Duodenal mucosa (tissue), 2 donors: ENCODE results near the gene DDX59.

Experiments used
- H3K27ac ChIP-seq: one replicate; pipeline ENCODE4 v1.7.0; 2013; ENCODE audit warnings: low read depth, low read length
- H3K27me3 ChIP-seq, 2 donors: one replicate each; pipeline ENCODE4 v1.7.0; 2013; ENCODE audit warnings: low read length in 2 of 2, control low read depth in 1 of 2; ENCODE audit not compliant: insufficient read depth in 2 of 2, control insufficient read depth in 1 of 2
- H3K36me3 ChIP-seq, 2 donors: one replicate each; pipeline ENCODE4 v1.7.0; 2013; ENCODE audit warnings: low read length in 2 of 2, control low read depth in 1 of 2; ENCODE audit not compliant: insufficient read depth in 2 of 2, control insufficient read depth in 1 of 2
- H3K4me1 ChIP-seq, 2 donors: one replicate each; pipeline ENCODE4 v1.7.0; 2013; ENCODE audit warnings: low read length in 2 of 2, control low read depth in 1 of 2; ENCODE audit not compliant: insufficient read depth in 2 of 2, control insufficient read depth in 1 of 2
- H3K4me3 ChIP-seq, 2 donors: one replicate each; pipeline ENCODE4 v1.7.0; 2013; ENCODE audit warnings: low read length in 2 of 2, low read depth in 1 of 2
- H3K9ac ChIP-seq, 2 donors: one replicate each; pipeline ENCODE4 v1.7.0; 2013; ENCODE audit warnings: low read length in 2 of 2, low read depth in 1 of 2
- H3K9me3 ChIP-seq, 2 donors: one replicate each; pipeline ENCODE4 v1.7.0; 2013; ENCODE audit warnings: low read length in 2 of 2, control low read depth in 1 of 2; ENCODE audit not compliant: control insufficient read depth in 1 of 2

The DDX59 gene

DNA sequence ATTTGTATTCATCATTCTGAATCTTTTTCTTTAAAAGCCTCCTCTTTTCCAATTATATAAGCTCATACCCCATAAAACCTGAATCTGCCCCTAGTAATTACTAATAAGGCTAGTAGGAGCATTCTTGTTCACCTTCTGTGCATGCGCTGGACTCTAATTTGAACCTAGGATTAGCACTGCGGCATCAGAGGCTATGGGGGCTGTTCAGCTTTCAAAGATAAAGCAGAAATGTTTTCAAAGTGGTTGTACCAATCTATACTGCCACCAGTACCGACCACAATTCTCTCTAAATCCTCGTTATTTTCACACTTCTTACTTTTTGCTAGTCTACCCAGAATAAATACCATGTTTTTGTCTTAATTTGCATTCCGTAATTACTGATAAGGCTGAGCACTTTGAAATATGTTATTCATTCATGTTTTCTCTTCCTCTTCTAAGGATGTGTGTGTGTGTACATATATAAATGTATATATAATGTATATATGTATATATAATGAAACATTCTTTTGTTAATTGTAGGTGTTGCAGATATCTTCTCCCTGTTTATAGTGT lies 1.6 kb upstream of the DDX59 start:
- no peak overlapping the region for H3K4me3 ChIP-seq
- no peaks in the 10 kb centered on the region for H3K36me3 ChIP-seq
- no peak overlapping the region for H3K9ac ChIP-seq
- H3K4me1 ChIP-seq = peaks cover 6 to 13% of the 10 kb centered on the region in 2 donors
- no peaks in the 10 kb centered on the region for H3K27me3 ChIP-seq
- no peak overlapping the region for H3K27ac ChIP-seq
- no peaks in the 10 kb centered on the region for H3K9me3 ChIP-seq

DNA sequence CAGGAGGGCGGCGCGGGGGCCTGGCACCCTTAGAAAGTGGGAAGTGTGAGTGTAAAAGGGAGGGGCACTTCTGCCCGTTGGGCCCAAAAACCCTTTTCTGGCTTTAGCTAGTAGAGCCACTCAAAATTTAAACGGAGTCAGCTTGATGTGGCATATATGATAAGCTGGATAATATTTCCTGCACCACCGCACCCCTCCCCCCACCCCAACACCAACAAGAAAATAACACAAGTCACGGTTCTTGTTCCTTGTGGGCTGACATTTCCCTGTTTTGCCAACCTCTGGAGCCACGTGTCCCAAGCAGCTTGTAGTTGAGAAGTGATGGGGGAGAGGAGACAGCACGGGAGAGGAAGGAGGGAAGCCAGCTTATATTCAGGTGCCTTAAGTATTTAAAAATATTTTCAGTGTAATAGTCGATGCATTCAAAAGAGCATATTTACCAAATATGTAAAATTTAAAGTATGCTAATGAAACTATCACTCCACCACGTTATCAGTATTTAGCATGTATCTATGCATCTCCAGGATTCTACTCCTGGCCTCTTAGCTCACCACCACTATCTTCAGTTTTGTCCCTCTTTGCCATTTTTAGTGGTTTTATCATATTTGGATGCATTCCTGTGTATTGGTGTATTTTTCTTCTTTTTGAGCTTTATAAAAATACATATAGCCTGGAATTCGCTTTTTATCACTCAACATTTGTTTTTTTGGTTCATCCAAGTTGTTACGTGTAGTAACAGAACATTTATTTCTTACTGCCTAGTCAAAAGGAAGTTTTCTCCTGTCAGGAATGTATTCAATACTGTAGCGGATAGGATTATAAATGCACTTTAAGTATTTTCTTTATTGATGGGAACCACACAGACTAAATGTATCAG lies 773 bp upstream of the DDX59 start:
- Histone ChIP-seq H3K4me1 (peaks cover 6 to 13% of the 10 kb centered on the region in 2 donors), H3K9me3 (no peaks in the 10 kb centered on the region), H3K4me3 (peak overlapping the region; percentile 86 to 88), H3K9ac (peak overlapping the region; percentile 74 to 97), H3K27ac (peak overlapping the region; percentile 100), H3K27me3 (no peaks in the 10 kb centered on the region), H3K36me3 (no peaks in the 10 kb centered on the region)

DNA sequence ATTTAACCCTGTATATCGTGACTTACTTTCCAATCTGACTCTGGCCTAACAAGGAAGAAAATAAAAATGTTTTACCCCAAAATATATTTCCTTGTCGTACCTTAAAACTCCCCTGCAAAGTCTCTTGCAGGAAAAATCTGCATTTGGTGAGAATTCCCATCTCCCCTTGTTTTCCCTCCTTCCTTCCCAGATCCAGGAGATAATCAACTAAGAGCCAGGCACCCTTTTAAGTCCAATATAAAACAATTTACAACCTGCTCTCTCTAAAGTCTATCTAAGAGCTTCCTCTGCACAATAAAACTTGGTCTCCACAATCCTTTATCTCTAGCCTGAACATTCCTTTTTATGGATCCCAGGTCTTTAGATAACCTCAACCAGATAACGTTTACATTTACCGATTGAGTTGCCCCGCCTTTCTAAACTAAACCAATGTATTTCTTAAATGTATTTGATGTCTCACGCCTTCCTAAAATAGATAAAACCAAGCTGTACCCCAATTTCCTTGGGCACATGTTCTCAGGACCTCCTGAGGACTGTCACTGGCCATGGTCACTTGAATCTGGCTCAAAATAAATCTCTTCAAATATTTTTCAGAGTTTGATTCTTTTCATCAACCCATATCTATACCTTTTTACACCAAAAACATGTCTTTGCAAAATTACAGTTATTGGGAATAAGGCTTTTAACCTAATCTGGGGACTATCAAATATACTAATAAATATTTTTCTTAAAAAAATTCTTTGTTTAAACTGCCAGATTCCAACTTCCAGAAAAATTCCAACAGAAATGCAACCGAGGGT lies 993 bp downstream of the DDX59 start:
- Histone ChIP-seq H3K27me3 (no peaks in the 10 kb centered on the region), H3K36me3 (peaks cover 0 to 8% of the 10 kb centered on the region in 2 donors), H3K4me3 (peak overlapping the region; percentile 86 to 88), H3K27ac (peak overlapping the region; percentile 100), H3K4me1 (peaks cover 6 to 13% of the 10 kb centered on the region in 2 donors), H3K9ac (peak overlapping the region; percentile 97 to 98), H3K9me3 (no peaks in the 10 kb centered on the region)

DNA sequence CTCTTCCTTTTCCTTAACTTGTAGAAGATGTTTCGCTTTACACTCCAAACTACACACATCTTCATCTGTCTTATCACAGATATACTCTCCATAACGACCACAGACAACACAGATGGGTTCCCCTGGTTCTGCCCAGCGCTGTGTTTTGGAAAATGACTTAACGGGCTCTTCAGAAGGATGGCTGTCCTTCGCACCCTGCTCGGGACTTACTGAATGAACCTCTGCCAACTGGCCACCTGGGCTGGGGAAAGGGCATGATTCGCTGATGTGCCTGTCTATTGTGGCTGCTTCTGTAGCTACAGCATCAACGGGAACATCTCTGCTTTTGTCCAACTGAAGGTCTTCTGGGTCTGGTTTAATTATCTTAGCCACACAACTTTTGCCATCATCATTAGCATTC lies 3.4 kb downstream of the DDX59 start:
- Histone ChIP-seq H3K36me3 (peaks cover 8 to 19% of the 10 kb centered on the region in 2 donors), H3K9me3 (no peaks in the 10 kb centered on the region), H3K27me3 (no peaks in the 10 kb centered on the region), H3K27ac (no peak overlapping the region), H3K9ac (no peak overlapping the region), H3K4me1 (peaks cover 6 to 12% of the 10 kb centered on the region in 2 donors), H3K4me3 (no peak overlapping the region)

DNA sequence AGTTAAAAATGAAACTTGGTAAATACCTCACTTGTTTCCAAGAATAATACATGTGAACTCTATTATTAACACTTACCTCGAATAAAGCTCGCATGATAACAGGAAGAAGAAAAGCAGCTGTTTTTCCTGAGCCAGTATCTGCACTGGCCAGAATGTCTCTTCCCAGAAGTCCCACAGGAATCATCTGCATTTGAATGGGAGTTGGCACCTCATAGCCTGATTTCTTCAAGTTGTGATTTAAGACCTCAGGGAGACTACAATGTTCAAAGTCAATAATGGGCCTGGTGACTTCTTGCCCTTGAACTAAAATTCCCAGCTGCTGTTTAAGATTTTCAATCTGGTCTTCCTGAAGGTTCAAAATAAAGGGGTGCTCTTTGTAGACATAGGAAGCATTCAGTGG lies 3.8 kb downstream of the DDX59 start:
- H3K27me3 ChIP-seq = no peaks in the 10 kb centered on the region
- no peak overlapping the region for H3K4me3 ChIP-seq
- H3K4me1 ChIP-seq = peaks cover 4 to 9% of the 10 kb centered on the region in 2 donors
- H3K9ac ChIP-seq = no peak overlapping the region
- H3K27ac ChIP-seq = no peak overlapping the region
- H3K36me3 ChIP-seq = peaks cover 8 to 19% of the 10 kb centered on the region in 2 donors
- no peaks in the 10 kb centered on the region for H3K9me3 ChIP-seq

DNA sequence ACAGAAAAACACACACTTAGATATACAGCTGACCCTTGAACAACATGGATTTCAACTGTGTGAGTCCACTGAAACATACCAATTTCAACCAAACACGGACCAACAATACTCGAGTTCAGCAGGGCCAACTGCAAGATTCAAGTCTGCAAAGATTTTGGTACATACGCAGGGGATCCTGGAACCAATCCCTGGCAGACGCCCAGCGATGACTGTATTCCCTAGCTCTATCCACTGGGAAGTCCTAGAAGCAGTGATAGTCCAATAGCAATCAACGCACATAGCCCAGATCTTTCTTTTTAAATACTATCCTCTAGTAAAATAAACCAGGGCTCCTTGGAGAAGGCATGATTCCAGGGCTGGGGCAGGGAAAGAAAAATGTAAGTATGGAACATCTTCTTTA lies 9.0 kb downstream of the DDX59 start:
- Histone ChIP-seq H3K9me3 (no peaks in the 10 kb centered on the region), H3K9ac (no peak overlapping the region), H3K36me3 (peaks cover 16 to 57% of the 10 kb centered on the region in 2 donors)

DNA sequence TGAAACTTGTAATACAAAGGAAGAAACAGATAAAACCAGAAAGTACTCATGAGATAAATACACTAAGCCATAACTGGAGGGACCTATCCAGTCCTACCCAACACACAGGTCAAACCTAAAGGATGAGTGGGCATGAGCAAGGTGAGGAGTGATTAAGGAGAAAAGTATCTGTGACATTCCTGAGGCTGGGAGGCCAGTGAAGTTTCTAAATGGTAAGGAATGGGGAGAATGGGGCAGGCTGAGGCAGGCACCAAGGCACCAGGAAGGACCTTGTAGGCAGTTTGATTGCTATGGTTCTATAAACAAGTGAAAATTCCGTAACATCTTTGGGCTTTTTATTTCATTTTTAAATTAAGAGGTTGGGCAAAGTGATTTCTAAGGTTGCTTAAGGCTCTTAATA lies 10.4 kb downstream of the DDX59 start:
- no peaks in the 10 kb centered on the region for H3K4me1 ChIP-seq
- no peak overlapping the region for H3K27ac ChIP-seq
- no peak overlapping the region for H3K9ac ChIP-seq
- H3K4me3 ChIP-seq = no peak overlapping the region
- no peaks in the 10 kb centered on the region for H3K9me3 ChIP-seq
- peaks cover 18 to 60% of the 10 kb centered on the region in 2 donors for H3K36me3 ChIP-seq
- no peaks in the 10 kb centered on the region for H3K27me3 ChIP-seq

More for the DNA sequence above, 9.0 kb downstream of the DDX59 start:
- no peaks in the 10 kb centered on the region for H3K27me3 ChIP-seq
- no peaks in the 10 kb centered on the region for H3K4me1 ChIP-seq
- H3K4me3 ChIP-seq = no peak overlapping the region
- H3K27ac ChIP-seq = no peak overlapping the region

DNA sequence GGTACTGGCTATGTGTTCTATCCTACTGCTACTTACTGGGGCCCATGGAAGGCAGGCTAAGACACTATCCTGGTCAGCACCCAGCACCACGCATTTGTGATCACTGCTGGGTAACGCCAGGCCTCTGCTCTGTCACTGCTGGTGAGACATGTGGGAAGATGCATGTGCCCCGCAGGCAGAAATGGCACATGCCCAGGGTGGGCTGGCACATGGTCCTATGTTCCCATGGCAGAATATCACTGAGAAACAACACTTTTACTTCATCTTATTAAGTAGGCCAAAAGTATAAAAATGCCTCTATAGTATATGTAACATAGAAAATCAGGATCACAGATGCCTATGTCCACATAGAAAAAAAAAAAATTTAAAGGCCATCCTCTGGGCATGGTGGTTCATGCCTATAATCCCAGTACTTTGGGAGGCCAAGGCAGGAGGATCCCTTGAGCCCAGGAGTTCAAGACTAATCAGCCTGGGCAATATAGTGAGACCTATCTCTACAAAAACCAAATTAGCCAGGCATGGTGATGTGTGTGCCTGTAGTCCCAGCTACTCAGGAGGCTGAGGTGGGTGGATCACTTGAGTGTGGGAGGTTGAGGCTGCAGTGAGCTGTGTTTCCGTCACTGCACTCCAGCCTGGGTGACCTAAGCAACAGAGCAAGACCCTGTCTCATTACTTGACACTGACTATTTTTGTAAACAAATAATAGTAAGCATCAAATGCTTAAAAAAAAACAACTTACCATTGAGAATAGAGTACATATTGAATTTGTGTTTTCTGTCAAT lies 11.5 kb downstream of the DDX59 start:
- no peaks in the 10 kb centered on the region for H3K27me3 ChIP-seq
- peaks cover 13 to 61% of the 10 kb centered on the region in 2 donors for H3K36me3 ChIP-seq
- no peak overlapping the region for H3K27ac ChIP-seq
- H3K4me3 ChIP-seq = no peak overlapping the region
- no peak overlapping the region for H3K9ac ChIP-seq
- no peaks in the 10 kb centered on the region for H3K4me1 ChIP-seq
- H3K9me3 ChIP-seq = no peaks in the 10 kb centered on the region

DNA sequence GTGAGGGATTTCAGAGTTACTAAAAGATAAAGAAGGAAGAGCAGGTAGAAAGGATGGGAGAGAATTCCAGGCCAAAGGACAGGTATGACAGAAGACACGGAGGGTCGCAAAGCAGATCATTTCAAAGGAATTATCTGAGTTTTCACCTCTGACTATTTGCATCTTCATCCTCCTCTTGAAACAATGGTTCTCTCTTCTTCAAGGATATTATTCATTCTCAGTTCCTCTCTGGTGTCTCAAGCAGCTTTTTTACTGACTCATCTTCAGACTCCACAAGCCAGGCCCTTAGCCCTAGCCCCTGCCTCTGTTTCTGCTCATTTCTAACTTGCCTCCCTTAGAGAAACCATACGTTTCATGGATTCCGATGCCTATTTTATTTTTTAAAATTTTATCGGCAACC lies 15.0 kb downstream of the DDX59 start:
- H3K27ac ChIP-seq = no peak overlapping the region
- H3K9ac ChIP-seq = no peak overlapping the region
- H3K4me3 ChIP-seq = no peak overlapping the region
- H3K36me3 ChIP-seq = peaks cover 13 to 38% of the 10 kb centered on the region in 2 donors
- no peaks in the 10 kb centered on the region for H3K4me1 ChIP-seq
- H3K27me3 ChIP-seq = no peaks in the 10 kb centered on the region
- H3K9me3 ChIP-seq = no peaks in the 10 kb centered on the region
